ENCODE data around the gene SLC2A6.

SLC2A6 gene

GRCh38 chr9:133514460-133515239 is 35.8 kb upstream of the SLC2A6 start:
- intact Hi-C loops (cut with DNase I; ENCODE audit: low total_unique reads): no loop called here
- no peak for DNase-seq
- TF ChIP-seq CTCF (IDR thresholded peaks at IDR 0.05): no peak
- Histone ChIP-seq H3K4me1 (peaks cover 0 to 10% (median 9%) of the 10 kb centered on the region in 4 donors), H3K4me3 (no peak overlapping the region), H3K27ac (no peak overlapping the region), H3K36me3 (no peaks in the 10 kb centered on the region), H3K27me3 (peaks cover 0 to 50% of the 10 kb centered on the region in 2 donors), H3K9me3 (no peaks in the 10 kb centered on the region)

DNA sequence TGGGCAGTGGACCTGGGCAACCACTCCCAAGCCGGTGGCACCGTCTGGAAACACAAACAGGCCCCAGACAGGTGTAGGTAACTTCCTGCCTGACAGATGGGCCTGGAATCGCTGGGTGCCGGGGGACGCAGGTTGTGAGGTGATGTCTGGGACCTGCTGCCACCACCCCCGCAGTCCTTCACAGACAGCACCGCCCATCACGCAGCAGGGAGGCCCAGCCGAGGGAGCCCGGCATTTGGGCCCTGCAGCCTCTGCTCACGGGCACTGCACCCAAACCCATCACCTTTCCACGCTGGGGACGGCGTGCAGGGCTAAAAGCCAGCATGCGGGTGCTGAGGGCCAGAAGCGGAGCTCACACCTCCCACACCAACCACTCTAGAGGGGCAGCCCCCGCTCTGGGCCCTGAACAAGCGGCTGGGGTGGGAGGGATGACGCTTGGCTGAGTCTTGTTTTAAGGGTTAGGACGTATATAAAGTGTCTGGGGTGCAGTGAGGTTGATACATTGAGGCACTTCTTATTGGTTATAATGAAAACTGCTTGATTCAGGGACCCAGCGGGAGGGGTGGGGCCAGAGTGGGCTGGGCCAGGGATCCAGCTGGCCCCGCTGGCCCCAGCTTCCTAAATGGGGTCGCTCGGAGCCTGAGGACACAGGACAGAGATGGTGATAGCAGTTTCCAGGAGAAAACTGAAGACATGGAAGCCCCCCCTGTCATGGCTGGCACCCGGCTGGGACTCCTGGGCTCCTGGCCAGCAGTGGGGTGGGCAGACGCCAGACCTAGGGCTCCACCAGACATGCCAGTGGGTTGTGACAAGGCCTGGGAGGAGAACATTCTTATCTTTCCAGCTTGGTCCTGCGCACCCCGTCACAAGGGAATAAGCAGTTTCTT is 34.6 kb upstream of the SLC2A6 start:
- DNase-seq: no peak
- TF ChIP-seq CTCF (IDR thresholded peaks at IDR 0.05): no peak
- peaks cover 0 to 18% (median 15%) of the 10 kb centered on the region in 4 donors for H3K4me1 ChIP-seq
- no peak overlapping the region for H3K27ac ChIP-seq
- H3K27me3 ChIP-seq: peaks cover 0 to 57% of the 10 kb centered on the region in 2 donors
- H3K4me3 ChIP-seq: no peak overlapping the region
- intact Hi-C loops (cut with DNase I; ENCODE audit: low total_unique reads): no loop called here
- no peaks in the 10 kb centered on the region for H3K9me3 ChIP-seq
- no peaks in the 10 kb centered on the region for H3K36me3 ChIP-seq

DNA sequence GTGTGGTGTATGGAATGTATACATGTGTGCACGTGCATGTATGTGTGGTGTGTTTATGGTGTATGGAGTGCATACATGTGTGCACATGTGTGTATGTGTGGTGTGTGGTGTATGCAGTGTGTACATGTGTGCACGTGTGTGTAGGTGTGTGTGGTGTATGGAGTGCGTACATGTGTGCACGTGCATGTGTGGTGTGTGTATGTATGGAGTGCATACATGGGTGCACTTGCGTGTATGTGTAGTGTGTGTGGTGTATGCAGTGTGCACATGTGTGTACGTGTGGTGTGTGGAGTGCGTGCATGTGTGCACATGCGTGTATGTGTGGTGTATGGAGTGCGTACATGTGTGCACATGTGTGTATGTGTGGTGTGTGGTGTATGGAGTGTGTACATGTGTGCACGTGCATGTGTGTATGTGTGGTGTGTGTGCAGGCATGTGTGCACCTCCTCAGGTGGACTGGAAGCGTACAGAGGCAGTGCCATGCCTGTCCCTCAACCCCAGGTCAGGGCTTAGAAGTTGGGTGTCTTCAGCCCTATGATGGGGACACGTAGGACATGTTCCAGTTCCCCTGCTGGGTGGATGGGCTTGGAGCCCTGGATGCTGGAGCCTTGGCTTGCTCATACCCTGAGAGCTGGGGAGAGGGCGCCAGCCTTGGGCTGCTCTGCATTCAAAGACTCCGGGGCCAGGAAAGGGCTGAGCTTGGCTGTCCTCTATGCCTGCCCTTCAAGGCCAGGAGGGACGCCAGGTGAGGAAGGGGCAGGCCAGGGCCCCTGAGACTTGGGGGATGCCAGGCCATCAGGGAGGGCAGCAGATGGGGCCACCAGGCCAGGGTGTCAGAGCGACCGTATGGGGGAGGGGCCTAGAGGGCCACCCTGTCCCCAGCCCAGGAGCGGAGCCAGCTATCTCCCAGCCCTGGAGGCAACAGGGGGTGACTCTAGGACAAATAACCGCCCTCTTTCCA is 33.6 kb upstream of the SLC2A6 start:
- TF ChIP-seq CTCF (IDR thresholded peaks at IDR 0.05): no peak
- intact Hi-C loops (cut with DNase I; ENCODE audit: low total_unique reads): no loop called here
- DNase-seq: no peak
- peaks cover 0 to 59% of the 10 kb centered on the region in 2 donors for H3K27me3 ChIP-seq
- H3K4me1 ChIP-seq: peaks cover 0 to 18% (median 15%) of the 10 kb centered on the region in 4 donors
- no peak overlapping the region for H3K27ac ChIP-seq
- H3K36me3 ChIP-seq: no peaks in the 10 kb centered on the region
- H3K4me3 ChIP-seq: no peak overlapping the region
- H3K9me3 ChIP-seq: no peaks in the 10 kb centered on the region

- Histone ChIP-seq H3K4me3 (no peak overlapping the region), H3K36me3 (no peaks in the 10 kb centered on the region), H3K9me3 (no peaks in the 10 kb centered on the region), H3K27ac (no peak overlapping the region), H3K27me3 (peaks cover 0 to 62% of the 10 kb centered on the region in 2 donors), H3K4me1 (peaks cover 0 to 21% (median 17%) of the 10 kb centered on the region in 4 donors)
- no peak for DNase-seq
- intact Hi-C loops (cut with DNase I; ENCODE audit: low total_unique reads): no loop called here
- TF ChIP-seq CTCF (IDR thresholded peaks at IDR 0.05): no peak
Measured at GRCh38 chr9:133511607-133512006, 32.7 kb upstream of the SLC2A6 start.

GRCh38 chr9:133510926-133511505 is 32.1 kb upstream of the SLC2A6 start:
- peaks cover 0 to 27% (median 22%) of the 10 kb centered on the region in 4 donors for H3K4me1 ChIP-seq
- intact Hi-C loops (cut with DNase I; ENCODE audit: low total_unique reads): no loop called here

More at GRCh38 chr9:133510926-133511505, 32.1 kb upstream of the SLC2A6 start:
- H3K27me3 ChIP-seq: peaks cover 0 to 58% of the 10 kb centered on the region in 2 donors
- H3K4me3 ChIP-seq: no peak overlapping the region
- DNase-seq: no peak
- H3K27ac ChIP-seq: no peak overlapping the region
- H3K9me3 ChIP-seq: no peaks in the 10 kb centered on the region
- no peaks in the 10 kb centered on the region for H3K36me3 ChIP-seq
- no peak for TF ChIP-seq CTCF (IDR thresholded peaks at IDR 0.05)

All from tibial artery (tissue), 4 donors.